HG02610 (cell line): ENCODE data around the gene NEK2.
"Not testable (repeated sequence)": the region's sequence is repeated elsewhere in the genome, so short reads cannot be mapped to it uniquely, and the experiment has no call there.

Source experiments
- ATAC-seq: cut with Tn5 transposase; IDR thresholded peaks from one replicate; pipeline ENCODE4 v1.9.1; 2021; ENCODE audit warnings: mild to moderate bottlenecking, moderate library complexity; ENCODE audit not compliant: unreplicated experiment

The NEK2 gene

DNA sequence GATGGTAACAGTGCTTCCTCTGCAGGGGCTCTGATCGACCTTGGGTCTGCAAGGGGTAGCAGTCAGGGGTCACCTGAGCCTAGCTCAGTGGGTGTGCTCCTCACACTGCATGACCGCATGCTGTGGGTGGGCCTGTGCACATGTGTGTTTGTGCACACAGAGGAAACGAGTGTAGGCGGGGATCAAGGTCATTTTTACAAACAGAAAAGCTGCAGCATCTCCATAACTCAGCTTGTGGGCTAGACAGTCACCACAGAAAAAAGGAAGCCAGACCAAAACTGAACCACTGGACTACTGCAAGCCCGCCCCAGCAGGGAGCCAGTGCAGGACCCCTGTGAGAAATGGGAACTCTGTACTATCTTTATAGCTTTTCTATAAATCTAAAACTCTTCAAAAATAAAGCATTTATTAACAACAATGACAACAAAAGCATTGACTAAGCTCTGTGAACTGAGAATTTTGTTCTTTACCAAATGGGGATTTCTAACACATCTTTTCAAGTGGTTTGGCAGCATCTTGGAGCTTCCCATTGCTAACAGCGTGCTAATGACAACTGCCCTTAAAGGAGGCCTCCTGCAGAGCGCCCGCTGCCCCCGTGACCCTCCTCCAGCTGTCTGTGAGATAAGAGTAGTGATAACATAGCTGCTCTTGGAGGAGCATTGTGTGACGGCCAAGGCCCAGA, 19.9 kb upstream of the NEK2 start:
- ATAC-seq = peak; percentile 44

DNA sequence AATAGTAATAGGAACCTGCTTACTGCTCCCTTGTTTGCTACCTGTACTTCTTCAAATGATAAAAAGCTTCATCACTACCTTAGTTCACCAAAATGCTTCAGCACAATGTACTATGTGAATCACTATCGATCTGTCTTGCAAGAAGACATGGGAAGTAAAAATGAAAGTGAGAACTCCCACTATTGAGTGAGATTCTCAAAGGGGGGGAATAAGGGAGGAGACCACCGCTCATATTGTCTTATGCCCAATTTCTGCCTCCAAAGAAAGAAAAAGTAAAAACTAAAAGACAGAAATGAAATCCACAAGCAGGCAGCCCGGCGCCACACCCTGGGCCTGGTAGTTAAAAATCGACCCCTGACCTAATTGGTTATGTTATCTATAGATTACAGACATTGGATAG, 18.5 kb upstream of the NEK2 start:
- ATAC-seq = not testable (repeated sequence)

DNA sequence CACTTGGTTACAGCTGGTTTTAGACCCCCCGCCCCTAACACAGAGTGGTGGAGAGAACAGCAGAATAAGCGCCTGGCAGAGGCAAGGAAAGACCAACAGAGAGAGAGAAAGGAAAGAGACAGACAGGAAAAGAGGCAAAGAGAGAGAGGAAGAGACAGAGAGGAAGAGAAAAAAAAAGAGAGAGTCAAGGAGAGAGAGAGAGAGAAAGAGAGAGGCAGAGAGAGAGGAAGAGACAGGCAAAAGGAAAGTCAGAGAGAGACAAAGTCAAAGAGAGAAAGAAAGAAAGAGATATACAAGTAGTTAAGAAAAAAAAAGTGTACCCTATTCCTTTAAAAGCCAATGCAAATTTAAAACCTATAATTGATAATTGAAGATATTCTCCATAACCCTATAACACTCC, 13.0 kb upstream of the NEK2 start:
- no peak for ATAC-seq

DNA sequence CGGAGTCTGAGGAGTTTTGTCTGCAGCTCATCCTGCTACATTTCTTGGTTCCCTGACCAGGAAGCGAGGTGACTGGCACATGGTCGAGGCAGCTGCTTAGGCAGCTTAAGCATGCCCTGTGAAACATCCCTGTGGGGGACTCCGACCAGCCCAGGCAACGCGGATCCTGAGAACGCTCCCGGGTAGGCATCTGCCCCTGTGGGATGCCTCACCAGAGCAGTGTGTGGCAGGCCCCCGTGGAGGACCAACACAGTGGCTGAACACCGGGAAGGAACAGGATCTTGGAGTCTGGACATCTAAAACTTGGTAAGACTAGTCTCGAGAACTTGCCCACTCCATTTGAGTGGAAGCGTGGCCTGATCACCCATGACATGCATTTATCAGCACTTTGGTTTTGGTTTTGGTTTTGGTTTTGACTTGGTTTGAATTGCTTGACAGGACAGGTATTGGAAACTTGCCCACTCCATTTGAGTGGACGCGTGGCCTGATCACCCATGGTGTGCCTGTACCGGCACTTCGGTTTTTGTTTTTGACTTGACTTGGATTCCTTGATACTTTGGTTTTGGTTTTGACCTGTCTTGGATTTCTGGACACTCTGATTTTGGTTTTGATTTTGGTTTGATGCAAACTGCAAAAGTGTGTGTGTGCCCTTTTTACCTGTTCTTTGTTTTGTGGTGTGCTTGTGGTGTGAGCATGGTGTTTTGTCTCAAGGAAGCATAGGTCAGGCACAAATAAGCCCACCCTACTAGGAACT, 12.2 kb upstream of the NEK2 start:
- ATAC-seq = no peak

DNA sequence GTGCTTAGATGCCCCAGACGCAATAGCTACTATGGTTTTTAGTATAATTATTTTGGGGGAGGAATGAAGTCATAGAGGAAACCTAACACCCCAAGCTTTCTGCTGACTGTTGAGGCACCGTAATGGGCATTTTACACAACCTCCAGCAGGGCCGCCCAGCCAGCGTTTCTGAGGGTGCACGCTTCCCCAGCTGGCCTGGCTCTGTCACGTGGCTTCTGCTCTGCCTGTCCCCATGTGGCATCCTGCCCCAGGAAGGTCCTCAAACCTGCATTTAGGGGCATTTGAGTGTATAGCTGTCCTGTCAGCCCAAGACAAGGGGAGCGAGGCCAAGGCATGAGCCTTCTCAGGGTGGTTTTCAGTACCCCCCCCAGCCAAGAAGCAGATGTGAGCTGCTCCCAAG, 10.4 kb upstream of the NEK2 start:
- no peak for ATAC-seq

DNA sequence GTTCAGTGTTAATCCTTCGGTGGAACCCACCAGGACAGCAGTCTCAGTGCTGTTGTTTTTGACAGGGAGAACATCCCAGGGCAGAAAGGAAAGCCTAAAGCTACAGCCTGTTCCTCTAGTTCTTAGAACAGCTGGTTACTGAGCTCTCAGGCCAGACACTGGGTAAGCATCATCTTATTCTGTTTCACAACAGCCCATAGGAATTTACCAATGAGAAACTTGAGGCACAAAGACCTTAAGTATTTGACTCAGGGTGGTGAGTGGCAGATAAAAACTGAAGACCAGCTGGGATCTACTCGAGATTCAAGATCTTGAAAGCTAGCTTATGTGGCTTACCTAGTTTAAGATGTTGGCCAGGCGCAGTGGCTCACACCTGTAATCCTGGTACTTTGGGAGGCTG, 9.4 kb upstream of the NEK2 start:
- no peak for ATAC-seq

DNA sequence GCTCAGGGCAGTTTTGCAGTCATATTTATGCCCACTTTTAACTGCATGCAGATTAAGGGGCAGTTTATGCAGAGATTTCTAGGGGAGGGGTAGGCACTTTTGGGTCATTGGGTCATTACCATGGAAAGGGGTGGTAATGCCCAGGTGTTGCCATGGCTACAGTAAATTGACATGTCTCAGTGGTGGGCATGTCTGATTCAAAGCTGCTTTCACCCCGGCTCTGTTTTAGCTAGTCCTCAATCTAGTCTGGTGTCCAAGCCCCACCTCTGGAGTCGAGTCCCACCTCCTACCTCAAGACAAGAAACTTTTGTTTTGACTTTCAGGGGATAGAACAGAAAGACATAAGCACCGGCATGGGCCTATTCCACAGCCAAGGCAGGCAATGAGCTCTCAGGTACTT, 8.9 kb upstream of the NEK2 start:
- no peak for ATAC-seq

DNA sequence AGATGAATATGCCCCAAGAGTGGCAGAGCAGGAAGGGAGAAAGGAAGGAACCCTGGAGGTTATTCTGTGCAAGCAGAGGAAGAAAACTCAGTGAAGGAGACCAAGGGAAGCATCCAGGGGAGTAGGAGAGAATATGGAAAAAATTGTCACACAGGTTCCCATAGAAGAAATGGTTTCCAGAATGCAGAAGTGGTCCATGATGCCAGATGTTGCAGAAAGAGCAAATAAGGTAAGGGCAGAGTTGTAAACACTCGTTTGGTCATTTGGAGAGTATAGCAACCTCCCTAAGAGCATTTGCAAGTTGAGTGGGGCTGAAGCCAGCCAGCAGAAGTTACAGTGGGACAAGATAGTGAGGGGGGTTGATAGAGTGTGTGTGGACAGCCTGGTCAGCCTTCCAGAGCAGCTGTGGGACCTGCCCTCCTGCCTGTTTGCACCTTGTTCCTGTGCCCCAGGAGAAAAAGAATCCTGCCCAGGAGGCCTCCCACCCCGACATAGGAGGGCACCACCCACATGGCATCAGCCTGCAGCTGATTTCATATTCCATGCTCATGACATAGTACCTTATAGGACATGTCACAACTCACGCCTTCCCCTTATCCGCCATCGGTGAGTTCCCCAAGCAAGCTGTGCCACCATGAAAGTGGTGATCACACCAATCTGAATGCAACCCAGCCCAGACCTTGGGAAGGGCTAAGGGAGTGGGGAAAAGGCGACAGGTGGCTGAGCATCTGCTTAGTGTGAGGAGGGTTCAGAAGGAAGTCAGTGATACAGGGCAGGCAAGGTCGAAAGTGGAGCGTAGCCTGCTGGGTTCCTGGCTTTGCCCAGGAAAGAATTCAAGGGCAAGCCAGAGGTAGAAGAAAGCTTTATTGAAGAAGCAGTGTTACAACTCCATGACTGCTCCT, 8.2 kb upstream of the NEK2 start:
- ATAC-seq = no peak

DNA sequence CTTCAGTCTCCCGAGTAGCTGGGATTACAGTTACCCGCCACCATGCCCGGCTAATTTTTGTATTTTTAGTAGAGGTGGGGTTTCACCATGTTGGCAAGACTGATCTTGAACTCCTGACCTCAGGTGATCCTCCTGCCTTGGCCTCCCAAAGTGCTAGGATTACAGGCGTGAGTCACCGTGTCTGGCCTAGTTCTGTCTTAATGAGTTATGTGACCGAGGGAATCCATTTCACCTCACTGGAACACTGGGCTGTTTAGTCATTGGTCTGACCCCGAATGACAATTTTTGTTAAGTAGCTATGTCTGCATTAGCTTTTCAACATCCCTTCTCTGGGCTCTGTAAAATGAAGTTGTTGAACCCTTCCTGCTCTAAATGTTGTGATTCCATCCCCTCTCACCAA, 6.8 kb upstream of the NEK2 start:
- ATAC-seq = not testable (repeated sequence)

DNA sequence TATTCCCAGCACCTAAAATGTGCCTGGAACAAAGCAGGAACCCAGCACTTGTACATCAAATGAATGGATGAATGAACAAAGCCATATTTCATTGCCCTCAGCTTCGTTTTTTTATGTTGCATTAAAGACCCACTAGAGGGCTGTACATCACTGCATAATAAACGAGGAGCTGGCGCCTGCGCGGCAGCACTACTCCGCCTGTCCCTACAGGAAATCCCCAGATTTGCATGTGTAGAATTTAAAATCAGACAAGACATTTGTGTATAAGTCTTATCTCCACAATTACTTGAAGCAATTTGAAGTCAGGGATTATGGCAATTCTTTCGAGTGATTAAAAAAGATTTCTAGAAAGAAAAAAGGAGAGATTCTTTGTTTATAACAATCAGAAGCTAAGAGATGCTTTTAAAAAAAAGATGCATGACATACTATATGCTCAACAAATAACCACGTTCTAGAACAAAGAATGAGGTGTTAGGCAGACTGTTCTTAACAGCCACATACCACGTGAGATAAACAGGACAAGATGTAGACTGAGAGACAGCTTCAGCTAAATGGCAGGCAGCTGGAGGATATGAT, 5.4 kb upstream of the NEK2 start:
- peak; percentile 77 for ATAC-seq

DNA sequence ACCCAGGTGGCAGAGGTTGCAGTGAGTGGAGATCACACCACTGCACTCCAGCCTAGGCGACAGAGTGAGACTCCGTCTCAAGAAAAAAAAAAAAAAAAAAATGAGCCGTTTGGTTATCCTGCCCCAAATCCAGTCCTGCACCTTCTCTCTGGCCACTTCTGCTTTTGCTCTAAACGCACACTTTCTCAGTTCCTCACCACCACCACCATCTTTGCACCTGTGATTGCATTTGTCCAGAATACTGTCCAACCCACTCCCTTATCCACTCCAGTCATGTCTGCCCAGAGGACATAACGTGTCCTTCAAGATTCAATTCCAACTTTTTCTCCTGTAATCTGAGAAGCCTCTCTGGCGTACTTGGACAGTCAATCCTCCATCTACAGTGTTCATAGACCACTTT, 2.2 kb upstream of the NEK2 start:
- ATAC-seq = no peak

DNA sequence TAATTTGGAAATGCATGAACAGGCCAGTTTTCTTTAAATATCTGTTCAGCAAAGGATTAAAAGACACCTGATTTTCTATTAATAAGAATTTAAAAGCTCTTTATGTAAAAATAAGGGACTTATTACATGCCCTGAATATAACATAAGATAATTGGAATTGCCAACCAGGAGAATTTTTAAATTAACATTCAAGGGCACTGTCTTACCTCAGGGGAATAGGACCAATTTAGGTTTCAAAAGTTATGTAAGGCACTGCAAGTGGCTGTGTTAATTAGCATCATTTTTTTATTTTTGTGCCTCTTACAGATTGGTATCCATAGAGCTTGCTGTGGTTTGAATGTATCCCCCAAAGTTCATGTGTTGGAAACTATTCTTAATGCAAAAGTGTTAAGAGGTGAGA, 1.3 kb upstream of the NEK2 start:
- ATAC-seq = no peak

DNA sequence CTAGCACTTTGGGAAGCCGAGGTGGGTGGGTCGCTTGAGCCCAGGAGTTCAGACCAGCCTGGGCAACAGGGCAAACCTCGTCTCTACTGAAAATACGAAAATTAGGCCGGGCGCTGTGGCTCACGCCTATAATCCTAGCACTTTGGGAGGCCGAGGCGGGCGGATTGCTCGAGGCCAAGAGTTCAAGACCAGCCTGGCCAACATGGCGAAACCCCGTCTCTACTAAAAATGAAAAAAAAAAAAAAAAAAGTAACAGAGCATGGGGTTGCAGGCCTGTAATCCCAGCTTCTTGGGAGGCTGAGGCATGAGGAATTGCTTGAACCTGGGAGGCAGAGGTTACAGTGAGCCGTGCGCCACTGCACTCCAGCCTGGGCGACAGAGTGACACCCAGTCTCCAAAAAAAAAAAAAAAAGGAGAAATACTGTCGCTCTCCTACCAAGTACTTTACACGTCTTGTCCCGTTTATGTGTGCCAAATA, 724 bp upstream of the NEK2 start:
- no peak for ATAC-seq

DNA sequence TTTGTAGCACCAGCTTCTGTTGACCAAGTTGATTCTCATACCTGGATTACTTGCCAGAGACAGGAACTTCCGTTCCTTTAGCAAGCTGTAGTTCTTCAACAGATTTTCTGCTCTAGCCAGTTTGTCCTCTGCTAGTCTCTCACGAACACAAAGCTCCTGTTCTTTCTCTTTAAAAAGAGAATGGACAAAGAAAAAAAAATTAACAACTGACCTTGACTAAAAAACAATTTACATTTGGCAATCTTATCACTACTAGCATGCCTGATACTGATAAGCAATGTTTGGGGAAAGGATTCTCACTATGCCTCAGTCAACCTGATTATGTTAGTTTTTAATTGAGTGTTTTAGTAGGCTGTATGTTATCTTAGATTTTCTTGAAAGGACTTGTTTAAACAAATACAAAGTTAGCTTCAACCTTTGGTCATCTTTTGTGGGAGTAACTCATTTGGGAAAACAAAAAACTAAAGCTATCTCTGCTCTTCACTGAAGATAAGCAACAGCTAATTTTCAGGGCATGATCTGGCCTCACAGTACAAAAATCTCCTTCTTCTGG, 8.3 kb downstream of the NEK2 start:
- no peak for ATAC-seq

DNA sequence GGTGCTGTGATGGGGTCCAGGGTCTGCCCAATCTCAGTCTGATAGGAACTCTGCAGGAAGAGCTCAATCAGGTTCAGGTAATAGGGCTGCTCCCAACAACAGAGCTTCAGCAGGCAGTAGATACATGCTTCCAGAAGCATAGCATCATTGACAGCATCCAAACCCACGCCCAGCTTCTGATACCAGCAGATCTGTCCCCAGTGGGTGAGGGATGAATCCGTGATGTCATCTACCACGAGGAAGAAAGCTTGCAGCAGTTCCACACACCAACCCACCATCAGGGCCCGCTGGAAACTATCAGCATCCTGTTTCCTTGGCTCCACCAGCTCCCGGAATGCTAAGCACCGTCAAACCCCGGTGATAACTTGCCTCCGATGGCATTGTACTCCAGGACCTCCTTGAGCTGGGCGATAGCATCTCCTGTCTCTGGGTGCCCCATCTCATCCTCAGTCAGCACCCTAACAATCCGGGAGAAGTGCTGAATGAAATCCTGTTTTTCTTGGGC, 14.7 kb downstream of the NEK2 start:
- ATAC-seq = no peak

DNA sequence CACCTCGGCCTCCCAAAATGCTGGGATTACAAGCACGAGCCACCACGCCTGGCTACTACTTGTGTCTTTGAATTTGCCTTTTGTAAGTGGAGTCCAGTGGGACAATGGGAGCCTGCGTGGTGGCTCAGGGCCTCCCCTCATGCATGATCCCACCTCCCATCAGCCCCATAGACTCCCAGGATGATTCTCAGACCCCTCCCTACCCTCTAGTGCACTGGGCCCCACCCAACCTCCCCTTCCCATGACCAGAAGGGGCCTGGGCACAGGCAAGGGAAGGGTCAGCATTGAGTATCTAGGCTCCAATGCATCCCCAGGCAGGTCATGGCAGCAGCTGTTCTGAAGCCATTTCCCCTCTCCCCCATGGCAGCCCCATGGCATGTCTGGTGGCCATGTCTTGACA, 18.7 kb downstream of the NEK2 start:
- ATAC-seq = no peak

DNA sequence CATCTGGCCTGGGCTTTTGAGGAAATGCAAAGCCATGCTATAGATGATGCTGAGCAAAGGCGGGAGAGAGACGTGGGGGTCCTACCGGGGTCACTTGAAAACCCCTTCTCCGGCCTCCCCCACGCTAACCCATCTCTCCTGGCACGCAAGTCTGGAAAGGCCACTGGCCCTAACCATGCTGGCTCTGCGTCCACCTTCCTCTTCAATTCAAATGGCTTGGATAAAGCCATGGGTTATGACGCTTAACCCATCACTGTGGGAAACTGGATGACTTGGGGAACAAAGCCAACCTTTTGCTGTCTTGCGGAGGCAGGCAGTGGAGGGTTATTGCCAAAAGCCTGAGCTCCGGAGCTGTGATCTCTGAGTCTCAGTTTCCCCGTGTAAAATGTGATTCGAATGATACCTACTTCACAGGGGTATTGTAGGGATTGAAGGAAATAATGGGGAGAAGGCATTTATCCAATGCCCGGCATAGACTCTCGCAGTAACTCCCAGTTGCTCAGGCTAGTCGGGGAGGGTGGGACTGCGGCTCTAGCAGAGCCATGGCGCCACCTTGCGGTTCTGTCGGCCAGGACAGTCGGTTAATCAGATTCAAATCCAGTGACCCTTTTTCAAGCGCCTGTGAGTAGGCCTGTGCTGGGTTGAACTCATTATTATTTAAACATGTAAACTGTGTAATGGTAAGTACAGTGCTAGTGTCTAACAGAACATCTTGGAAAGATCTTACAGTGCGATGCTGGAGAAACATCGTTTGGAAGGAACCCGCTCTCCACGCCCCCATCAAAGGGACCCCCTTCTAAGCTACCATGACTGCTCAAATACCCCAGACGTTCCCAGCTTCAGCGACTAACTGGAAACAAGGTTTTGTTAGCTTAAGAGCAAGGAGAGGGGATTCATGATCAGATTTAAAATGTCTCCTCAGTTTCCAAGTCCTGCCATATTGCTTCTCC, 20.3 kb downstream of the NEK2 start:
- ATAC-seq = no peak

DNA sequence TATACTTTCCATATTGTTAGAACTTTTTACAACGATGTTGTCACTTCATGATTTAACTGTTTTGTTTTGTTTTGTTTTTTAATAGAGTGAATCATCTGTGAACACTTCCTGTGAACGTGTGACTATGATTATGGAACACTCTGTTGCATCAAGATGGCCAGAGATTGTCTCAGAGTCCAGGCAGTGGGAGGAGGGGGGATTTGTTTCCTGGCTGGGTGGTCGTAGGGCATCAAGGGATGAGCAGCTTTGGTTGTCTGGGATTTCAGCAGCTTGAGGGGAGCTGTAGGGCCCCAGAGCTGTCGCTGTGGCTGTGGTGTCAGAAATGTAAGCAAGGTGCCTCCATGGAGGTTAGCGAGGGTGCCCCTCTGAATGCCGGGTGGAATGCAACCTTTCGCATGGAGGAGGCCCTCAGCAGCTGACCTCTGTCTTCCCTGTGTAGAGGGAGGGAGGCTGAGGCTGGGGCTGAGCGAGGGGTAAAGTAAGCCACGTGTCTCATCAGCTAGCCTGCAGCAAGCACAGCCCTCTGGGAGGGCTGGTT, 21.4 kb downstream of the NEK2 start:
- ATAC-seq = no peak

DNA sequence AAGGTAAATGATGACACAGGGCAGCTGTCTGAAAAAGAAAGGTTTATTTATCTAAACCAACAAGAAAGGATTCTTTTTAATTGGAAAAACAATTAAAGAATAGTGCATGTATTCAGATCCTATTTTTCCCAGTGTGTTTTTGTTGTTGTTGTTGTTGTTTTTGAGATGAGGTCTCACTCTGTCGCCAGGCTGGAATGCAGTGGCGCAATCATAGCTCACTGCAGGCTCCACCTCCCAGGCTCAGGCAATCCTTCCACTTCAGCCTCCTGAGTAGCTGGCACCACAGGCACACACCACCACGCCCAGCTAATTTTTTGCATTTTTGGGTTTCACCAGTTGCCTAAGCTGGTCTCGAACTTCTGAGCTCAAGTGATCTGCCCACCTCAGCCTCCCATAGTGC, 22.1 kb downstream of the NEK2 start:
- no peak for ATAC-seq
